GM10248 (cell line): ENCODE measurements around the gene VPS25.

Source experiments
- CTCF ChIA-PET: fragments of 300-600 bp; sonication (Branson Sonifier 250); formaldehyde crosslinking; extraction: SDS; loops from one replicate; lab custom pipeline; 2021; ENCODE audit warnings: antibody characterized with exemption; lab: Yijun Ruan, JAX
- POLR2A ChIA-PET: fragments of 350-650 bp; sonication (Branson Sonifier 250); formaldehyde crosslinking; extraction: SDS; loops from one replicate; lab custom pipeline; 2020; ENCODE audit warnings: antibody characterized with exemption; lab: Yijun Ruan, JAX
- DNase-seq: peaks from one replicate; pipeline ENCODE4 v3.0.0; 2012; ENCODE audit errors: extremely low spot score
- CTCF ChIP-seq: IDR thresholded peaks from 2 replicates; pipeline ENCODE4 v1.5.1; 2012; ENCODE audit warnings: mild to moderate bottlenecking, low read depth; ENCODE audit errors: extremely low read depth, missing control alignments, control extremely low read depth

VPS25 gene

GRCh38 chr17:42798383-42799380, 25.4 kb downstream of the VPS25 start, which contains the start of the genes CNTD1 and COA3:
TSS of gene CNTD1 (plus strand) at chr17:42798861. CDS start at chr17:42799068, 207 bp downstream.
TSS of gene COA3 (minus strand) at chr17:42798704. CDS start at chr17:42798681, 23 bp downstream.
- no peak for TF ChIP-seq CTCF
- POLR2A ChIA-PET, result interaction anchor here (0.5 to 0.6 kb wide), 2 partner anchors 9 to 518 kb away, joined by 6 to 10 read pairs; no protein-coding TSS in a partner anchor

GRCh38 chr17:42803074-42803883, 30.0 kb downstream of the VPS25 start:
- no peak for TF ChIP-seq CTCF
- CTCF ChIA-PET, result interaction anchor here (1.1 to 2.5 kb wide), 5 partner anchors 11 to 285 kb away, joined by 3 to 9 read pairs (median 8); partner anchors contain the start of gene BECN1
- POLR2A ChIA-PET, result interaction anchor here (0.5 kb wide), 1 partner anchor 513 kb away, joined by 11 read pairs; no protein-coding TSS in a partner anchor
- no peak for DNase-seq

More at GRCh38 chr17:42798383-42799380, 25.4 kb downstream of the VPS25 start, which contains the start of the genes CNTD1 and COA3:
- peak; percentile 94 for DNase-seq
- CTCF ChIA-PET, result interaction anchor here (0.8 to 2.1 kb wide), 9 partner anchors 12 to 536 kb away, joined by 3 to 7 read pairs (median 3); partner anchors contain the start of gene BECN1

DNA sequence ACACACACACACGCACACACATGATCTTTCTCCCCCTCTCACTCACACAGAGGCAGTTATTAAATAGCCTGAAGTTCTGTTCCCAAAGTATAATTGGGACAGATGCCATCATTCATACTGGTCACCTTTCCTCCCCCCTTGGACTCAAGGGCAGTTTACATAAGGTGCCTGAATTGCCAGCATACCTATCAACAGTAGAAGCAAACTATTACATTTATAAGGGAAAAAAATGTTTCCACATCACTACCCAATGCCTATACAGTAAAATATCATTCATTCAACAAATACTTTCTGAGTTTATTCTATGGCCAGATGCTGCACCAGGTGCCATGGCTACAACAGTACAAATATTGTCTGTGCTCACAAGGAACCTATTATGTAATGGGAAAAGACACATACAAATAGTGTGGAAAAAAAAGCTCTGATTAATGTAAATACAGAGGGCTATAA, 31.7 kb downstream of the VPS25 start:
- TF ChIP-seq CTCF, result no peak
- POLR2A ChIA-PET, result no interaction called here
- CTCF ChIA-PET, result interaction anchor here (0.7 to 4.8 kb wide), 3 partner anchors 11 to 19 kb away, joined by 3 to 37 read pairs (median 7); partner anchors contain the start of gene BECN1
- no peak for DNase-seq

DNA sequence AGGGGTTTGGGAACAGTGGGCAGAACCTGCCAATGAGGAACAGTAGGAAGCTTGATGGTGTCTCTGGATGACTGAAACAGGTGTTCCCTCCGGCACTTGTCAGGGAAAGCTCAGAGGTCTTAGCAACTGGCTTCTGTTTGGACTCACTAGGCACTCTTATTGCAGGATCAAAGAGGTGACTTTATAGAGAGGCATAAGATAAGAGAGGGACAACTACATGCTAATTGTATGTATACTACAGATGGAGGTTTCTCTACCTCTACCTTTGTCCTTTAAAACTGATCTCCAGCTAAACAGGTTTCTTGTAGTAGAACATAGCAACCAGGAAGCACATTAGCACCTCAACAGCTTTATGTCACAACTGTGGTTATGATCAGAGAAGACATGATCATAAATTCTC, 33.0 kb downstream of the VPS25 start:
- POLR2A ChIA-PET, result interaction anchor here (0.7 kb wide), 2 partner anchors 14 to 229 kb away, joined by 3 to 5 read pairs; partner anchors contain the start of gene PSMC3IP
- no peak for DNase-seq
- CTCF ChIA-PET, result interaction anchor here (1.1 to 4.8 kb wide), 4 partner anchors 13 to 34 kb away, joined by 3 to 37 read pairs (median 5); partner anchors contain the start of gene BECN1
- no peak for TF ChIP-seq CTCF

DNA sequence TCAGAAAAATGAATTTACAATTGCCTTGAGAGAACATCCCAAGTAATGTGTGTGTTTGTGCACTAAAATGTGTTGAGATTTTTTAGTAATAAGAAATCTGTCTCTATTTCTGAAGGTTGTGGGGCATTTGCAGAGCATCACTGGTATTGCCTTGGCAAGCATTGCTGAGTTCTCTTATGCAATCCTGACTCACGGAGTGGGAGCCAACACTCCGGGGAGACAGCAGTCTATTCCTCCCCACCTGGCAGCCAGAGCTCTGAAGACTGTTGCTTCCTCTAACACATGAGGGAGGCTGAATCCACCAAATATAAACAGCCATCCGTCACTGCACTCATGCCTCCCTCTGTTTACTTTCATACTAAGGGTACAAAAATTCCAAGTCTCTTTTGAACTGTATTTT, 36.0 kb downstream of the VPS25 start:
- ChIA-PET POLR2A (no interaction called here), CTCF (interaction anchor here (1.2 to 3.0 kb wide), 5 partner anchors 11 to 28 kb away, joined by 3 to 19 read pairs (median 8); partner anchors contain the start of genes BECN1 and WNK4)
- no peak for DNase-seq
- no peak for TF ChIP-seq CTCF
